ENCODE data around the gene TRIM9. TPM values are rescaled to one million over a fixed set of nuclear protein-coding genes. Genes with fewer than 3 reads are reported as not detected.
A peak's percentile ranks its signal among the peaks of the same experiment; 100 is the strongest.
"Not testable (repeated sequence)": the region's sequence is repeated elsewhere in the genome, so short reads cannot be mapped to it uniquely, and the experiment has no call there.

TRIM9 gene
- total and polyA plus RNA-seq, 9 of the 15 experiments (the other 6 are each of a cell fraction or from before 2014, with no cell fraction given): 0.03 to 0.15 (median 0.04) TPM; not detected in 4

- H4K20me1 ChIP-seq (replicated peaks; ENCODE audit: control insufficient read depth, insufficient read depth, low read length); H3K36me3 ChIP-seq (ENCODE audit: control insufficient read depth, insufficient read depth, low read length); H3K27ac ChIP-seq (ENCODE audit: extremely low read depth, low read depth, low read length); H2AFZ ChIP-seq (ENCODE audit: low read depth, low read length); H3K4me3 ChIP-seq; in situ Hi-C loops (cut with MboI); CTCF ChIA-PET (ENCODE audit: low intra/inter-chr PET ratio); intact Hi-C loops (cut with micrococcal nuclease); BruUV-seq (replicated peaks); ATAC-seq; H3K9me1 ChIP-seq (ENCODE audit: control insufficient read depth, insufficient read depth, low read length); H3K9ac ChIP-seq (ENCODE audit: insufficient read depth in 1 of 2, low read depth in 2 of 2, low read length in 2 of 2); DNase-seq (ENCODE audit: extremely low read depth in 1 of 4, low spot score in 3 of 4); FAIRE-seq; H3K27me3 ChIP-seq (ENCODE audit: control insufficient read depth in 2 of 2, insufficient read depth in 2 of 2, low read length in 2 of 2); H3K4me2 ChIP-seq (ENCODE audit: insufficient read depth, low read length); H3K9me3 ChIP-seq (replicated peaks; ENCODE audit: control insufficient read depth, insufficient read depth, low read depth, low read length): not testable (repeated sequence)
- POLR2A ChIA-PET: interaction anchor here (0.8 to 1.2 kb wide), 3 partner anchors 9 to 20 kb away, joined by 3 to 4 read pairs (median 3); no protein-coding TSS in a partner anchor
- H3K4me1 ChIP-seq (replicated peaks in 1 of 2; ENCODE audit: control insufficient read depth in 2 of 2, insufficient read depth in 2 of 2, low read length in 2 of 2): peaks cover 0 to 18% of the 10 kb centered on the region in 2 experiments; a peak in 3 of 5 replicates
- TF ChIP-seq CEBPG (CRISPR knock-in tag; IDR thresholded peaks at IDR 0.05): peak; percentile 53; the same call in 1 of the 2 replicates
- 0 out of 4 replicates have a peak, but pooled peaks of 1 of the 2 experiments have one; percentile 13 for TF ChIP-seq CEBPG (tag; conservative IDR thresholded peaks at IDR 0.05 in 1 of 2, IDR thresholded peaks at IDR 0.05 in 1 of 2)
- TF ChIP-seq, protein P1, sequence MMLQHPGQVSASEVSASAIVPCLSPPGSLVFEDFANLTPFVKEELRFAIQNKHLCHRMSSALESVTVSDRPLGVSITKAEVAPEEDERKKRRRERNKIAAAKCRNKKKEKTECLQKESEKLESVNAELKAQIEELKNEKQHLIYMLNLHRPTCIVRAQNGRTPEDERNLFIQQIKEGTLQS (IDR thresholded peaks at IDR 0.05): peak; percentile 52; the same call in 1 of the 2 replicates
- TF ChIP-seq, protein P1 (CRISPR knock-in tag; conservative IDR thresholded peaks at IDR 0.05): not testable (repeated sequence)
- TF ChIP-seq CEBPB (tag; IDR thresholded peaks at IDR 0.05): 0 out of 2 replicates have a peak, but pooled peaks have one; percentile 24
- 91% methylated on average over 6 of the region's 8 CpGs for WGBS (ENCODE audit: insufficient coverage, low coverage, missing lambda C conversion rate)
- peaks cover 16% of the 10 kb centered on the region; the same call in 2 of the 3 replicates for H3K79me2 ChIP-seq (ENCODE audit: control insufficient read depth, insufficient read depth, low read length)
Measured at GRCh38 chr14:50941638-50942037, 153.3 kb downstream of the TRIM9 start.

Measured in K562 (cell line).